HG03280 (cell line): ENCODE results near the gene C16orf78.

Experiments used
- ATAC-seq: cut with Tn5 transposase; IDR thresholded peaks from one replicate; pipeline ENCODE4 v1.9.1; 2021; ENCODE audit warnings: mild to moderate bottlenecking, moderate library complexity; ENCODE audit not compliant: unreplicated experiment

C16orf78 gene

GRCh38 chr16:49373504-49373903, at the start of gene C16orf78:
TSS of gene C16orf78 (plus strand) at chr16:49373804. CDS start at chr16:49373940, 136 bp downstream.
- no peak for ATAC-seq

- ATAC-seq, result no peak
Measured at GRCh38 chr16:49324703-49325102, 48.9 kb upstream of the C16orf78 start.

GRCh38 chr16:49327466-49327865, 46.1 kb upstream of the C16orf78 start:
- no peak for ATAC-seq

GRCh38 chr16:49328325-49328724, 45.3 kb upstream of the C16orf78 start:
- no peak for ATAC-seq

- ATAC-seq, result no peak
Measured at GRCh38 chr16:49330562-49331201, 42.9 kb upstream of the C16orf78 start.

- ATAC-seq, result no peak
Measured at GRCh38 chr16:49332589-49333258, 40.9 kb upstream of the C16orf78 start.

GRCh38 chr16:49333259-49333597, 40.4 kb upstream of the C16orf78 start:
- ATAC-seq, result no peak

- no peak for ATAC-seq
Measured at GRCh38 chr16:49335828-49336227, 37.8 kb upstream of the C16orf78 start.

GRCh38 chr16:49336581-49336980, 37.0 kb upstream of the C16orf78 start:
- no peak for ATAC-seq

GRCh38 chr16:49337814-49338350, 35.7 kb upstream of the C16orf78 start:
- no peak for ATAC-seq

- no peak for ATAC-seq
Measured at GRCh38 chr16:49338611-49339265, 34.9 kb upstream of the C16orf78 start.

GRCh38 chr16:49340466-49340865, 33.1 kb upstream of the C16orf78 start:
- no peak for ATAC-seq

GRCh38 chr16:49341706-49342105, 31.9 kb upstream of the C16orf78 start:
- no peak for ATAC-seq

GRCh38 chr16:49342336-49343265, 31.0 kb upstream of the C16orf78 start:
- ATAC-seq, result no peak

GRCh38 chr16:49343291-49343690, 30.3 kb upstream of the C16orf78 start:
- no peak for ATAC-seq

GRCh38 chr16:49344401-49344800, 29.2 kb upstream of the C16orf78 start:
- ATAC-seq, result no peak

GRCh38 chr16:49345829-49346228, 27.8 kb upstream of the C16orf78 start:
- no peak for ATAC-seq

GRCh38 chr16:49346459-49346858, 27.1 kb upstream of the C16orf78 start:
- ATAC-seq, result no peak

GRCh38 chr16:49347476-49347875, 26.1 kb upstream of the C16orf78 start:
- ATAC-seq, result no peak

- ATAC-seq, result no peak
Measured at GRCh38 chr16:49348408-49349176, 25.0 kb upstream of the C16orf78 start.
